ENCODE measurements around the gene FCSK. TPM values are rescaled to one million over a fixed set of nuclear protein-coding genes. Genes with fewer than 3 reads are reported as not detected.

FCSK gene
- total and polyA plus RNA-seq, 2 of the 13 experiments (the other 11 are each of a cell fraction or from before 2014, with no cell fraction given) = 9.1 to 19.2 TPM

DNA sequence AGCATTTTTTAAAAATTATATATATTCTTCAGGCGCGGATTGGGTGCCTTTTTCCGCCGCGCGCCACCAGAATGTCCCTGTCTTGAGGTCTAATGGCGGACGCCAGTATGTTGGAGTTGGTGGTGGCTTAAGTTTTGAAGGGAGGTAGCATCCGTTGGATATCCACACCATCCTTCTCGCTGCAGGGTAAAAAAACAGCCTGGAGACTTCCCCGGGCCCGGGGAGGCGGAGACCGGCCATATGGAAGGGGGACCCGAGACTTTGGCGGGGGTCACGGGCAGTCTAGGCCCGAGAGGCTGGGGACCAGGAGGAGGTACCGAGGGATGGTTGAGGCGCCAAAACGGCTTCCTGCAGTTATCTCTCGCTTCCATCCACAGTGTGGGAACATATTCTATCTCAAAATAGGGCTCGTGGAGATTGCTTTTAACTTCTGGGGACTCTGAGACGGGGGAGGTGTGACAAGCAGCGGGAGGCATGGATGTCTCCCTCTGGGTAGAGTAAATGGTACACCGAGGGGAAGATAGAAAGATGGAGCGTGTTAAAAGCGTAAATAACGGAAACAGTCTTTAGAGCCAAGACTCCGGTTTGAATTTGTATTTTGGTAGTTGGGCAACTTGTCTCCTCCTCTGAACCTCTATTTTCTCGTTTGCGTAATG, 69.5 kb downstream of the FCSK start, which contains the start of gene SF3B3 (continued):
- TF ChIP-seq ZNF574 (CRISPR knock-in tag; IDR thresholded peaks at IDR 0.05) = peak; percentile 84
- TF ChIP-seq ZNF670 (CRISPR knock-in tag; IDR thresholded peaks at IDR 0.05; ENCODE audit: borderline replicate concordance) = no peak; the same call in 1 of the 2 replicates
- no peak for TF ChIP-seq JUN (CRISPR knock-in tag; IDR thresholded peaks at IDR 0.05)
- TF ChIP-seq, protein P1, sequence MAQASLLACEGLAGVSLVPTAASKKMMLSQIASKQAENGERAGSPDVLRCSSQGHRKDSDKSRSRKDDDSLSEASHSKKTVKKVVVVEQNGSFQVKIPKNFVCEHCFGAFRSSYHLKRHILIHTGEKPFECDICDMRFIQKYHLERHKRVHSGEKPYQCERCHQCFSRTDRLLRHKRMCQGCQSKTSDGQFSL (CRISPR knock-in tag; IDR thresholded peaks at IDR 0.05) = 0 out of 2 replicates have a peak, but pooled peaks have one; percentile 21
- TF ChIP-seq BCLAF1 (IDR thresholded peaks at IDR 0.05) = no peak
- no peak for TF ChIP-seq ATF1 (CRISPR knock-in tag; IDR thresholded peaks at IDR 0.05)
- TF ChIP-seq TBX3 (IDR thresholded peaks at IDR 0.05; ENCODE audit: borderline replicate concordance) = no peak
- TF ChIP-seq SP140L (CRISPR knock-in tag; IDR thresholded peaks at IDR 0.05; ENCODE audit: borderline replicate concordance) = no peak; the same call in 1 of the 2 replicates
- TF ChIP-seq ZNF639 (CRISPR knock-in tag; conservative IDR thresholded peaks at IDR 0.05) = peak; percentile 59
- peak; percentile 81 for TF ChIP-seq SAP130 (CRISPR knock-in tag; IDR thresholded peaks at IDR 0.05; ENCODE audit: low read depth)
- TF ChIP-seq RXRA (CRISPR knock-in tag; IDR thresholded peaks at IDR 0.05) = peak; percentile 59; the same call in 1 of the 2 replicates
- peak; percentile 51; the same call in 1 of the 2 replicates for TF ChIP-seq E2F5 (CRISPR knock-in tag; conservative IDR thresholded peaks at IDR 0.05)
- no peak for TF ChIP-seq SP1 (IDR thresholded peaks at IDR 0.05)
- peak; percentile 29; the same call in 1 of the 2 replicates for TF ChIP-seq SP1 (CRISPR knock-in tag; IDR thresholded peaks at IDR 0.05)
- no peak for TF ChIP-seq ZNF782 (CRISPR knock-in tag; IDR thresholded peaks at IDR 0.05; ENCODE audit: borderline replicate concordance)
- TF ChIP-seq HDAC6 (IDR thresholded peaks at IDR 0.05; ENCODE audit: low read depth, low read length) = no peak
- no peak for TF ChIP-seq MTA1 (CRISPR knock-in tag; IDR thresholded peaks at IDR 0.05; ENCODE audit: borderline replicate concordance)
- TF ChIP-seq ZNF841 (CRISPR knock-in tag; IDR thresholded peaks at IDR 0.05; ENCODE audit: borderline replicate concordance) = no peak

All from HepG2 (cell line).